Liver (tissue), 9 donors: ENCODE data around the gene IGFL3. TPM values are rescaled to one million over a fixed set of nuclear protein-coding genes. Genes with fewer than 3 reads are reported as not detected.
"Not testable (repeated sequence)": the region's sequence is repeated elsewhere in the genome, so short reads cannot be mapped to it uniquely, and the experiment has no call there.

Source experiments
- DNase-seq: peaks from one replicate; pipeline ENCODE4 v3.0.0-alpha.2; 2017; ENCODE audit warnings: low spot score
- H3K27ac ChIP-seq, 2 donors: one replicate each; pipeline ENCODE4 v1.7.0; 2013; ENCODE audit warnings: inconsistent platforms in 2 of 2, low read length in 2 of 2, control low read depth in 1 of 2, low read depth in 1 of 2, mild to moderate bottlenecking in 1 of 2
- H3K27me3 ChIP-seq, 4 donors: one replicate each; pipeline versions ENCODE4 v1.6.1 to v1.7.0; 2013; ENCODE audit warnings: low read length in 3 of 4, inconsistent platforms in 1 of 4, mild to moderate bottlenecking in 1 of 4, moderate library complexity in 1 of 4; ENCODE audit not compliant: control insufficient read depth in 4 of 4, insufficient read depth in 4 of 4
- H3K36me3 ChIP-seq, 4 donors: one replicate each; pipeline versions ENCODE4 v1.6.1 to v1.7.0; 2013; ENCODE audit warnings: low read length in 3 of 4, mild to moderate bottlenecking in 3 of 4, low read depth in 1 of 4, moderate library complexity in 1 of 4; ENCODE audit not compliant: control insufficient read depth in 4 of 4, insufficient read depth in 3 of 4
- H3K4me1 ChIP-seq, 4 donors: one replicate each; pipeline versions ENCODE4 v1.6.1 to v1.7.0; 2013; ENCODE audit warnings: low read length in 3 of 4, mild to moderate bottlenecking in 3 of 4, moderate library complexity in 1 of 4; ENCODE audit not compliant: control insufficient read depth in 4 of 4, insufficient read depth in 4 of 4
- H3K4me3 ChIP-seq, 3 donors: one replicate each; pipeline versions ENCODE4 v1.6.1 to v1.7.0; 2013; ENCODE audit warnings: low read length in 3 of 3, control low read depth in 1 of 3, low read depth in 1 of 3, mild to moderate bottlenecking in 1 of 3
- H3K9ac ChIP-seq, 2 donors: one replicate each; pipeline ENCODE4 v1.7.0; 2013; ENCODE audit warnings: low read length in 2 of 2, mild to moderate bottlenecking in 2 of 2, moderate library complexity in 2 of 2, control low read depth in 1 of 2, low read depth in 1 of 2
- H3K9me3 ChIP-seq, 4 donors: one replicate each; pipeline versions ENCODE4 v1.6.1 to v1.7.0; 2013; ENCODE audit warnings: low read length in 3 of 4; ENCODE audit not compliant: control insufficient read depth in 4 of 4
- ATF3 ChIP-seq: IDR thresholded peaks from 2 replicates; pipeline ENCODE4 v1.6.1; 2016; ENCODE audit warnings: antibody characterized with exemption
- CTCF ChIP-seq: fragments of 150-350 bp; IDR thresholded peaks from 2 replicates; pipeline ENCODE4 v1.5.1; 2017; ENCODE audit warnings: improper control_type of control experiment, low read depth, low read length; ENCODE audit not compliant: missing input control
- EGR1 ChIP-seq, 2 donors: IDR thresholded peaks; 2 replicates each; pipeline ENCODE4 v1.6.1; 2016 to 2018; ENCODE audit warnings: antibody characterized with exemption in 2 of 2, low read depth in 2 of 2
- FOXA1 ChIP-seq: IDR thresholded peaks from 2 replicates; pipeline ENCODE4 v1.6.1; 2016; ENCODE audit warnings: antibody characterized with exemption
- FOXA2 ChIP-seq: IDR thresholded peaks from 2 replicates; pipeline ENCODE4 v1.6.1; 2016; ENCODE audit warnings: antibody characterized with exemption
- HNF4A ChIP-seq, 2 donors: conservative IDR thresholded peaks; 2 replicates each; pipeline ENCODE4 v1.6.1; 2016; ENCODE audit warnings: antibody characterized with exemption in 2 of 2, mild to moderate bottlenecking in 2 of 2
- HNF4G ChIP-seq: IDR thresholded peaks from 2 replicates; pipeline ENCODE4 v1.6.1; 2016; ENCODE audit warnings: antibody characterized with exemption
- JUND ChIP-seq, 2 donors: IDR thresholded peaks; 2 replicates each; pipeline ENCODE4 v1.6.1; 2016; ENCODE audit warnings: antibody characterized with exemption in 2 of 2
- NR2F2 ChIP-seq: IDR thresholded peaks from 2 replicates; pipeline ENCODE4 v1.6.1; 2016; ENCODE audit warnings: antibody characterized with exemption
- RAD21 ChIP-seq, 2 donors: IDR thresholded peaks; 2 replicates each; pipeline ENCODE4 v1.6.1; 2016; ENCODE audit warnings: antibody characterized with exemption in 2 of 2, mild to moderate bottlenecking in 2 of 2
- RXRA ChIP-seq, 2 donors: IDR thresholded peaks; 2 replicates each; pipeline ENCODE4 v1.6.1; 2017 to 2018; ENCODE audit warnings: antibody characterized with exemption in 2 of 2, mild to moderate bottlenecking in 1 of 2
- SP1 ChIP-seq: IDR thresholded peaks from 2 replicates; pipeline ENCODE4 v1.6.1; 2018; ENCODE audit warnings: antibody characterized with exemption, mild to moderate bottlenecking
- TAF1 ChIP-seq: conservative IDR thresholded peaks from 2 replicates; pipeline ENCODE4 v1.6.1; 2016; ENCODE audit warnings: antibody characterized with exemption, mild to moderate bottlenecking
- YY1 ChIP-seq: IDR thresholded peaks from 2 replicates; pipeline ENCODE4 v1.6.1; 2016; ENCODE audit warnings: antibody characterized with exemption, mild to moderate bottlenecking
- WGBS: extraction: QIAGEN DNeasy Blood & Tissue Kit; methylation state at CpG from one replicate; pipeline ENCODE4 v1.1.7; 2013; 5-methylcytosine and 5-hydroxymethylcytosine counted together
- polyA plus RNA-seq, 2 donors: library from polyadenylated mRNA; stranded (reverse) in 1 of 2; unstranded in 1 of 2; fragments of 200-250 nt in 1 of 2; fragments of >200 nt in 1 of 2; fragmentation: Nextera tagmentation in 1 of 2; extraction: Ambion mirVana in 1 of 2; gene quantifications; one replicate each; pipeline versions ENCODE4 v1.2.1 to v1.2.3, GENCODE V29; 2013 to 2015
- total RNA-seq, 2 donors: library from RNA; depleted of rRNA; stranded (reverse); fragments of >200 nt; gene quantifications; one replicate each; pipeline ENCODE4 v1.2.3, GENCODE V29; 2014
- donor health status: healthy.
- donor health status: healthy.
- donor health status: healthy.
- donor health status: healthy.
- donor health status: healthy.

The IGFL3 gene
- total and polyA plus RNA-seq, 4 donors = not detected

- DNase-seq = no peak
- no peaks in the 10 kb centered on the region for H3K27me3 ChIP-seq
- H3K27ac ChIP-seq = no peak overlapping the region
- H3K9me3 ChIP-seq = peaks cover 1 to 7% (median 2%) of the 10 kb centered on the region in 4 donors
- 68% methylated on average over 3 of the region's 3 CpGs for WGBS
- no peaks in the 10 kb centered on the region for H3K36me3 ChIP-seq
- no peak overlapping the region for H3K9ac ChIP-seq
- no peaks in the 10 kb centered on the region for H3K4me1 ChIP-seq
- TF ChIP-seq TAF1 (no peak), CTCF (no peak), SP1 (no peak), RXRA (IDR thresholded peaks at IDR 0.05) (no peak), FOXA1 (no peak), NR2F2 (no peak)
- no peak overlapping the region for H3K4me3 ChIP-seq
Observed at GRCh38 chr19:46162731-46163130, 38.2 kb upstream of the IGFL3 start.

- not testable (repeated sequence) for DNase-seq, H3K27me3 ChIP-seq, H3K27ac ChIP-seq, H3K9me3 ChIP-seq, H3K4me1 ChIP-seq, H3K4me3 ChIP-seq, H3K9ac ChIP-seq, H3K36me3 ChIP-seq
- WGBS = 42% methylated on average over 2 of the region's 2 CpGs
Observed at GRCh38 chr19:46161642-46162257, 37.3 kb upstream of the IGFL3 start.

DNA sequence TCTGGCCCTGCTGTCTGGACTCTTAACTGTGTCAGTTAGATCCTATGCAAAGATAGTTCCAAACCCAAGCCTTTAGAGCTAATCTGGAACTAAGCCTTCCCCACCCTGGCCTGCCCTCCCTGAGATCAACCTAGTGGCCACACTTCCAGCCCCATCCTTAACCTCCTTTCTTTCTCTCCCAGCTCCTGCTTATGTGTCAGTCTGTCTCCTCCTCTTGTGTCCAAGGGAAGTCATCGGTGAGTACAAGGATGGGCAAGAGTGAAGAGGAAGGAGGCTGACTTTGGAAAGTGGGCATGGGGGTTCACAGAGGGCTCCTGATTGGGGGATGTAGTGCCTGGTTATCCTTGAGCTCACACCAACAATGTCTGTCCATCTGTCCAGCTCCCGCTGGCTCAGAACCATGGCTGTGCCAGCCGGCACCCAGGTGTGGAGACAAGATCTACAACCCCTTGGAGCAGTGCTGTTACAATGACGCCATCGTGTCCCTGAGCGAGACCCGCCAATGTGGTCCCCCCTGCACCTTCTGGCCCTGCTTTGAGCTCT lies 35.8 kb upstream of the IGFL3 start:
- Histone ChIP-seq H3K4me1 (no peaks in the 10 kb centered on the region), H3K27me3 (no peaks in the 10 kb centered on the region), H3K36me3 (no peaks in the 10 kb centered on the region)

DNA sequence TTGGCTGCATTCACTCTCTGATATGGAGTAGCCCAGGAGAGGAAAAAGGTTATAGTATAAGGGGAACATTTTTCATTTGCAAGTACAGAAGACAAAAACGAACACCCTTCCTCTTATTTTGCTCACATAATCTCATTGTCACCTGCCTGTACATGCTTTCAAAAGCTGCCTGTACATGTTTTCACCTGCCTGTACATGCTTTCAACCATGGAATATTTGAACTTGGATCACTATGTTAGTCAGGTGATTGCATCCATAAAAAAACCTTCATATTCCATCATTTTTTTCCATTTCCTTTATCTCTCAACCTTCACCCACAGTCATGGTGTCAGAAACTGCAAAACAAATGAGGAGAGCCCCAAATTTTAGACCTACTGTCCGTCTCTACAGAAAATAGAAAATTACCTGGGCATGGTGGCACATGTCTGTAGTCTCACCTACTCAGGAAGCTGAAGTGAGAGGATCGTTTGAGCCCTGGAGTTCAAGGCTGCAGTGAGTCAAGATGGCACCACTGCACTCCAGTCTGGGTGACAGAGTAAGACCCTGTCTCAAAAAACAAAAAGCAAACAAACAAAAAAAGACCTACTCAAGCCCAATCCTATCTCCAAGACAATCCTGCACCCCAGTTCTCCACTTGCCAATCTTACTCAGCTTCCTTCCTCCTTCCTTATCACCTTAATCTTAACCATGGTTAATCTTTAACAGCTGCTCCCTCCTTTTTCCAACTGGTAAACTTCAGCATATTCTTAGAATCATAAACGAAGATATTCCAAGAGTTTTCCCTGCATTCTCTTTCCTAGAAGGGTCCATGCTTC lies 35.1 kb upstream of the IGFL3 start:
- no peak for TF ChIP-seq ATF3
- no peak for TF ChIP-seq JUND (IDR thresholded peaks at IDR 0.05)
- TF ChIP-seq NR2F2 = no peak
- TF ChIP-seq FOXA1 = no peak
- no peak for TF ChIP-seq EGR1 (IDR thresholded peaks at IDR 0.05; ENCODE audit: low read depth in 2 of 2)
- TF ChIP-seq FOXA2 = no peak
- TF ChIP-seq RXRA (IDR thresholded peaks at IDR 0.05) = no peak
- no peak for TF ChIP-seq YY1
- H3K9ac ChIP-seq = no peak overlapping the region
- H3K27ac ChIP-seq = no peak overlapping the region
- no peaks in the 10 kb centered on the region for H3K4me1 ChIP-seq
- WGBS = 46% methylated on average over 4 of the region's 4 CpGs
- no peak overlapping the region for H3K4me3 ChIP-seq
- H3K27me3 ChIP-seq = no peaks in the 10 kb centered on the region
- H3K36me3 ChIP-seq = no peaks in the 10 kb centered on the region
- peaks cover 1 to 7% (median 2%) of the 10 kb centered on the region in 4 donors for H3K9me3 ChIP-seq
- DNase-seq = no peak

More for the DNA sequence above, 35.8 kb upstream of the IGFL3 start:
- TF ChIP-seq SP1 (no peak), HNF4G (no peak), TAF1 (no peak), HNF4A (conservative IDR thresholded peaks at IDR 0.05) (no peak), EGR1 (IDR thresholded peaks at IDR 0.05; ENCODE audit: low read depth in 2 of 2) (no peak), FOXA2 (no peak), RXRA (IDR thresholded peaks at IDR 0.05) (no peak), FOXA1 (no peak), JUND (IDR thresholded peaks at IDR 0.05) (no peak), RAD21 (IDR thresholded peaks at IDR 0.05) (no peak)
- Histone ChIP-seq H3K9me3 (peaks cover 1 to 7% (median 2%) of the 10 kb centered on the region in 4 donors), H3K4me3 (no peak overlapping the region), H3K9ac (no peak overlapping the region), H3K27ac (no peak overlapping the region)
- DNase-seq = no peak
- WGBS = 90% methylated on average over 7 of the region's 7 CpGs
